ENCODE data around the gene CTRL.
"Not testable (repeated sequence)": the region's sequence is repeated elsewhere in the genome, so short reads cannot be mapped to it uniquely, and the experiment has no call there.

Gene CTRL

DNA sequence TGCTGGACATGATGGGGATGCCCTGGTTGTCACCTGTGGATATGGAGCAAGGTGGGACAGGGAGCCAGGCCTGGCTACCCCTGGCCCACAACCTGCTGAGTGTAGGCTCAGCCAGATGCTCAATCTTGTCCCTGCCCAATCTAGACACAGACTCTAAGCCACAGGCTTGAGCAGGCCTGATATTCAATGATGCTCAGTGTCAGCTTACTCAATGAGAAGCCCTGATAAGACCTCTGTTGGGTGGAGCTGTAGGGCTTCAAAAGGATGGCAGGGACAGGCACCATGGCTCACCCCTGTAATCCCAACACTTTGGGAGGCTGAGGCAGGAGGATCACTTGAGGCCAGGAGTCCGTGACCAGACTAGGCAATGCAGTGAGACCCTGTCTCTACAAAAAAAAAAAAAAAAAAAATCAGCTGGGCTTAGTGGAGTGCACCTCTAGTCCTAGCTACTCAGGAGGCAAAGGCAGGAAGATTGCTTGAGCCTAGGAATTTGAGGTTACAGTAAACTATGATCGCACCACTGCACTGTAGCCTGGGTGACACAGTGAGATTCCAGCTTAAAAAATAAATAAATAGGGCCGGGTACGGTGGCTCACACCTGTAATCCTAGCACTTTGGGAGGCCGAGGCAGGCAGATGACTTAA is 8.9 kb upstream of the CTRL start:
- no peak for DNase-seq

DNA sequence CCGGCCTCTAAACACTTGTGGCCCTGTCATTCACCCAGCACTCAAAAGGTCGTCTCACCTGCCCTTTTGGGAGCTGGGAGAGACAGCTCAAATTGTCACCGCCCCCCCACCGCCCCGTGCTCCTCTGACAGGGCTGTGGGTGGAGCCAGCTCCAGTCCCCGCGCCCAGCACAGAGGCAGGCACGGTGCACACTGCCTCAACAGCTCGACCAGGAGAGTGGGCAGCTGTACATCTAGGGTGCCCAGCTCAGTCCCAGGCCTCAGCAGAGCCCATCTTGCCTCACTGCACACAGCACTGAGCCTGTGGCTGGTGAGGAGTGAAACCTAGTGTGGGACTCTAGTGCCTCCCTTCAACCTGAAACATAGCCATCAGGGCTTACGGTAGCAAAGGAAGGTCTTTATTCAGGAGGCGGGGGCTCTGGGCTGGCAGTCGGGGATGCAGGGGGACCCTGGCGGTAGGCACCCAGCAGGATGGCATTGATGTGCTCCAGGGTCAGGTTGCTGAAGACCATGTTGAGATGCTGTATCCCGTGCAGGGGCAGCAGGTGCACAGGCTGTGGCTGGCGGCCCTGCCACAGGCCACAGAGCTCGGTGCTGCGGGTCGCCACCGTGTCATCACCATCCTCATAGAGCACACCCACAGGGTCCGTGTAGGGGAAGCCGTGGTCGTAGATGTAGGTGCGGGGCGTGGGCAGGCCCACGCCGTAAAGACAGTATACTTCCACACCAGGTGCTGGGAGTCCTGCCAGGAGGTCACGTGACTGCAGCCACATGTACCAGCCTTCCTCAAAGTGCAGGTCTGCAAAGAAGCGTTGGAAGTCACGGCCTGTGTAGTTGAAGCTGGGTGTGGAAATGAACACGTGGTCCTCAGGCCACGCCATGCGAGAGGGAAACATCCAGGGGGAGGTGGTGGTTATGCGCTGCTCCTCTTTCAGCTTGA is 8.1 kb upstream of the CTRL start:
- no peak for DNase-seq

DNA sequence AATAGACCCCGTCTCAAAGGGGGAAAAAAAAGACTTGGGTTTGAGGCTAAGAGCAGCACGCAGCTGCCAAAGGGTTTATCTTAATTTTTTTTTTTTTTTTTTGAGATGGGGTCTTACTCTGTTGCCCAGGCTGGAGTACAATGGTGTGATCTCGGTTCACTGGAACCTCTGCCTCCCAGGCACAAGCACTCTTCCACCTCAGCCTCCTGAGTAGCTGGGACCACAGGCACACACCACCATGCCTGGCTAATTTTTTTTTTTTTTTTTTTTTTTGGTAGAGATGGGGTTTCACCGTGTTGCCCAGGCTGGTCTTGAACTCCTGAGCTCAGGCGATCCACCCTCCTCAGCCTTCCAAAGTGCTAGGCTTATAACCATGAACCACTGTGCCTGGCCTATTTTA is 6.1 kb upstream of the CTRL start:
- not testable (repeated sequence) for DNase-seq

DNA sequence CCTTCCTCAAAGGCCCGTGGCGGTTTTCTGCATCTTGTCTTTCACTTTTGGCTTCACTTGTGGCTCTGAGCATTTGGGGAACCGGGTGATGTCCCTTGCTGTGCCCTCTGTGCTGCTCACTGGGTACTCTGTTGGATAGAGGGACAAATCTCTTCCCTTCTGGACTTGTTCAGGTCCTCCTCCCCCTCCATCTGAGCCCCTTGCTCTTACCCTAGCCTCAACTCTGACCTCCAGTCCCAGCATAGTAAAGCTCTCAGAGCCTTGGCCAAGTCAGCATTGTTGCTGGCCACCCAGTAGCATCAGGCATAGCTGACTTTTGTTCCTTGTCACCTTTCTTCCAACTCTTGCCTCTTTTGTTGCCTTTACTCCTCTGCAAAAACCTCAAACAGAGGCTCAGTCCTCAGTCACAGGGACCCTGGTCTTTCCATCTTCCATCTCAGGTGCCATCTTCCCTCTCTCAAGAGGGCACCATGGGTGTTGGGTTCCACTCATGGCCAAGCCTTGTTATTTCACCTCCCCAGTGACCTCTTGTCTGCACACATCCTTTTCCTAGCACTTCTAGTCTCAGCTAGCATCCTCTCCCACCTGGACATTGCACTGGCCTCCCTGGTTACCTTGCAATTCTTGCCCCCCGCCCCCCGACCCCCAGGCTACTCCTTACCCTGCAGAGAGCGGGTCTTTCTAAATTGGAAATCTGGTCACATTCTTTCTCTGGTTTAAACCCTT is 5.4 kb upstream of the CTRL start:
- no peak for DNase-seq

DNA sequence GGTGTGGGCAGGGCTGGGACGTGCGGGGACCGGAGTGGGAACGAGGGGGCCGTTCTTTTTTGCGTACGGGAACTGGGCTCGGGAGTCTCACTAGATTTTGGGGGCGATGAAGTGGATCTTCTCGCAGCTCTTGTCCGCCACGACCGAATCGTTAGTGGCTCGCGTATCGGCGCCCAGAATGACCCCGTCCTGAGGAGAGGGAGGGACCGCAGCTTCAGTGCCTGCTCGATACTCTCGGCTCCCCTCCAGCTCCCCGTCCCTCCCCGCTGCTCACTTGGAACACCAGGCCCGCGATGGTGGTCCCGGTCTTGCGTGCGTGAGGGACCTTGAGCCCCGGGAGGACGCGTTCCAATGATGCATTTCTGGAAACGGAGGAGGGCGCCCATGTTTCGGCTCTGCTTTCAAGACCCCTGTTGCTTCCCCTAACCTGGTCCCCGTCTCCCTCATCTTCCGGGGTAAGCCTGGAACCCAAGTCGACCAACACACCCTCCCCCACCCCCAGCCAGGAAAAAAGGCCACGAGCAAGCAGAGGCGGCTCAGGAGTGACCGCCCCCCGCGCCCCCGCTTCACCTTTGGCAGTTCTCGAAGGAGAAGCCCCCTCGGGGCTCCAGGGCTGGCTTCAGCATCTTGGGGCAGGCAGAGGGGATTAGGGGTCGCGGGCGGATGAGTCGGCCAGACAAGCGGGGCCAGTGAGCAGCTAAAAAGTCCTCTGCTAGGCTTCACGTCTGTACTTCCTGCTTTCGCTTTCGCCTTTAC is 4.6 kb upstream of the CTRL start, which contains the start of gene PSMB10:
Gene PSMB10, minus strand, starts transcription at position 727 of the 756 bp plus-strand sequence. Its CDS starts 101 bp downstream, at position 626.
- no peak for DNase-seq

DNA sequence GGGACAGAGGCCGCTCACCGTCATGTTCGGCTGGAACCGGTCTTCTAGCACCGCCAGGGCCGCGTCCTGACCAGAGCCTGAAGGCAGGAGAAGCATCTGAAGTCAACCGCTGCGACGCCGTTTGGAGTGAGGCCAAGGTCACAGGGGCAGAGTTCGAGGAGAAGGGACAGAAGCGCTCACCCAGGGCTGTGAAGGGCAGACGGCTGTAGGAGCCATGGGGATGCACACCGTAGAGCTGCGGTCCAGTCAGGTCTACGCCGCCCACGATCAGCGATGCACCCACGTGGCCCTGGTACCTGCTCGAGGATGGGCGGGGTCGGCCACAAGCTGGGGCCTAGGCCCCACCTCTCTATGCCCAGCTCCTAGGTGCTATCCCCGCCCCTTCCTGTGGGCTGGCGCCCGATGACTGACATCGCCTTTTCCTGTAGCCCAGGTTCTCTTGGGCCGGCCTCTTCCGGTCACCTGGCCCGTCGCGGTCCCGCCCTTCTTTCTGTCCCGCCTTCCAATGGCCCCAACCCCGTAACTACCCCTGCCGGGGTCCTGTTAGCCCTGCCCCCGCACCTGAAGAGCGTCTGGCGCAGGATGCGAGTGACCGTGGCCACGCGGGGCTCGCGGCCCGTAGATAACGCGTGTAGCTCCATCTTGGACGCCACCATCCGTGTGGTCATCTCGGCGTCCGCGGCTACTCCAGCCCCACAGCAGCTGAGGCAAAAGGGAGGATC is 3.9 kb upstream of the CTRL start:
- DNase-seq, result peak; percentile 100

DNA sequence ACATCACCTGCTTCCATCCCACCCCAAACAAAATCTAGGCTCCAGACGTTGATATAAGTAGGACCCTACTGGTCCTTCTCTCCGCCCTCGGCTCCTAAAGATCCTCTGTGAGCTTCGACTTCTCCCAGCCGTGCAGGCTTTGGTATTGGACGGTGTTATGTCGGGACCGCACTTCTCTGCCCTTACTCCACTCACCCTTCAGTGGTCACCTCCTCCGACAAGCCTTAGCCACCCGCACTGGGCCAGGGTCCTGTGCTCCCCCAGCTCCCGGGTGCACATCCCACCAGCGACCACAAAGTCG is 3.4 kb upstream of the CTRL start:
- DNase-seq, result no peak

DNA sequence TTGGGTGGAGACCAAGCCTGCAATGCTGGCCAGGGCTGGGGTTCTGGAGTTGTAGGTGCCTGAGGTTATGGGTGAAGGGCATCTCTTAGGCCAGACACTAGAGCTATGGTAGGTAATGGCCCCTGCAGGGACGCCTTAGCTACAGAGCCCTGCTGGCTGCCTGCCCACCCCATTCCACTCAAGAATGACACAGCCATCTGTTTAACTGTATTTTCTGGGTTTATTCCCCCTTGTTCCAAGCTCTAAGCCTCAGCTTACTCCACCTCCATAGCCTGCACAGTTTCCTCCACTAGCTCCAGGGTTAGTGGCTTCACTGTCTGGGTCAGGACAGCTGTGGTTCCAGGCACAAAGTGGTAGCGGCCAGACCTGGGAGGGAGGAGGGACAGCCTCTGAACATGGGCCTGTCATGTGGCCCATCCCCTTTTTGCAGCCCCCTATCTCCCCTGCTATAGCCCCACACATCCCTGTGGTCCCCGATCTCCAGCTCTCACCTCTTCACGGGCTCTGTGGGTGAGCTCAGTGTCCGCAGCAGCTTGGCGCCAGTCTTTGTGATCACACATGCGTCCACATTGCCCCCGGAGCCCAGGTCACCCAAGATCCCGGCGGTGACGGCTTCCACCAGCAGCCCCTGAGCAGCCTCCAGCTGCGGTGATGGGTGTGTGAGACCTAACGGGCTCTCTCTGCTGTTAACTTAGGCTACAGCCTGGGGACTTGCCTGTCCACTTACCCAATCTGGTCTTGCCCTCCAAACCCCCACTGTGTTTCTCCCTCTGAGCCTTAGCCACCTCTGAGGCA is 2.8 kb upstream of the CTRL start:
- DNase-seq, result no peak

DNA sequence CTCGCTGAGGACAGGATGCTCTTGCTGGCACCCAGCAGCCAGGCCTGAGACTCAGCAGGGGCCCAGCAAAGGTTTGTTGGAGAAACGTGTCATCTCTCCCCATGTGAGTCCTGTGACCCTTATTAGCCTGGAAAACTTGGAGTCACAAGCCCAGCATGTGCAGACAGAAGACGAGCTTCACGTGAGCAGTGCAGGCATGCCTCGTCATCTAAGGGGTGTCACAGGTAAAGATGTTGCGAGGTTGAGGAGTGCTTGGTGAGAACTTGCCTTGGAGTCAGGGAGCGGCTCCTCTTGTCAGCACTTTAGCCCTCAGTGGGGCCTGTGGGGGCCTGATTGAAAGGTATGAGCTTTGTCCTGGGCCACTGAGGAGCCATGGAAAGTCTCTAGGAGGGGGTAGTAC is 2.1 kb upstream of the CTRL start:
- DNase-seq, result no peak

DNA sequence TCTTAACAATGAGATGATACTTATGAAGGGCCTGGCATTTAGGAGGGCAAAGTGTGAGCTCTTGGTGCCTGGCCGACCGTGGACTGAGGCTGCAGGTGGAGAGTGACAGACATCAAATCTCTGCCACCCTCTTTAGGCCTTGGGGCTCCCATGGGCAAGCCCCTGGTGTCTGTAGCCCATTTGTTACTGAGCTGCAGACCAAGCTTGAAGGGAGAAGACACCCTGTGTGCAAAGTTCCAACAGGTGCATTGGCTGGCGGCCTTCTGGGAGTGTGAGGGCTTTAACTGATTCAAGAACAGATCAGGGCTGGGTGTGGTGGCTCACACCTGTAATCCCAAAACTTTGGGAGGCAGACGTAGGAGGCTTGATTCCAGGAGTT is 789 bp upstream of the CTRL start:
- no peak for DNase-seq

DNA sequence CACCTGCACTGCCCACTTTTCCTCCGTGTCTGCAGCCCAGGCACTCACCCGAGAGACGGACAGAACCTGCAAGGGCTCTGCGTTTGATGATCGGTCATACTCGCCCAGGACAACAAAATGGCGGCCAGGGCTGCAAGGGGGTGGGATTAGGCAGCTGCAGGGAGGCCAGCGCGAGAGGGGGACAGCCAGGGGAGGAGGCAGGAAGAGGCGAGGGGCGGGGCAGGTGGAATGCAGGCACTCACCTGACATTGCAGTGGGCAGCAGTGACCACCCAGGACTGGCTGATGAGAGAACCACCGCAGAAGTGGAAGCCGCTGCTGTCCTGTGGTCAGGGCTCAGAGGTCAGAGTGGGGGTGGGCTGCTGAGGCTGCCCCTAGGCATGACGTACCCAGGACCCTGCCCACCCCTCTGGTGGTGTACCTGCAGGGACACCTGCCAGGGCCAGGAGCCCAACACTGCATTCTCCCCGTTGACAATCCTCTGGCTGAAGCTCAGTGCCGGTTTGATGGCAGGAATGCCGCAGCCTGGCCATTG is 917 bp downstream of the CTRL start:
- no peak for DNase-seq

DNA sequence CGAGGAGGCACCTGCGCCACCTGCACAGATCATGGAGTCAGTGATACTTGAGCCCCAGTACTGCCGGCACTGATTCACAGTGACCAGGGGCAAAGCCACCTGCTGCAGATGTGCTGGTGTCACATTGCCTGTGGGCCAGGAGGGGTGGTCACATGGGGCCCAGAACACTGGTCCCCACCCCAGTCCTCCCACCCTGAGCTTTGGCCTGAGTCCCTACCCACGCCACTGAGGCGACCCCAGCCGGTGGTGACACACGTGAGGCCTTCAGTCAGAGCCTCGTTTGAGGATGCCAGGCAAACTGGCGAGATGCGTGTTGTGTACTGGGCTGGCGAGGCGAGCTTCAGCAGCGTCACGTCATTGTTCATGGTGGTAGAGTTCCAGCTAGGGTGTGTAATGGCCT is 1.5 kb downstream of the CTRL start:
- no peak for DNase-seq

DNA sequence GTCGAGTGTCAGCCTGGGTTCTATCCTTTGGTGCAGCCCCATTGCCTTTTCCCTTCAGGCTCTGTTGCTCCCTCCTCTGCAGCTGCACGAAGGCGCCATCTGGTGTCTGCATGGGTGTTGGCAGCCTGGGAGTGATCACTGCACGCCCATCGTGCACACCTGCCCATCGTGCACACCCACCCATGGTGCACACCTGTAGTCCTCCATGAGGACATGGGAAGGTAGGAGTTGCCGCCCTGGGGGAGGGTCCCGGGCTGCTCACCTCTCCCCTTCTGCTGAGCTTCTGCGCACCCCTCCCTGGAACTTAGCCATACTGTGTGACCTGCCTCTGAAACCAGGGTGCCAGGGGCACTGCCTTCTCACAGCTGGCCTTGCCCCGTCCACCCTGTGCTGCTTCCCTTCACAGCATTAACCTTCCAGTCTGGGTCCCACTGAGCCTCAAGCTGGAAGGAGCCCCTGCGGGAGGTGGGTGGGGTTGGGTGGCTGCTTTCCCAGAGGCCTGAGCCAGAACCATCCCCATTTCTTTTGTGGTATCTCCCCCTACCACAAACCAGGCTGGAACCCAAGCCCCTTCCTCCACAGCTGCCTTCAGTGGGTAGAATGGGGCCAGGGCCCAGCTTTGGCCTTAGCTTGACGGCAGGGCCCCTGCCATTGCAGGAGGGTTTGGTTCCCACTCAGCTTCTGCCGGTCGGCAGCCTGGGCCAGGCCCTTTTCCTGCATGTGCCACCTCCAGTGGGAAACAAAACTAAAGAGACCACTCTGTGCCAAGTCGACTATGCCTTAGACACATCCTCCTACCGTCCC is 2.9 kb downstream of the CTRL start:
- peak; percentile 95 for DNase-seq

DNA sequence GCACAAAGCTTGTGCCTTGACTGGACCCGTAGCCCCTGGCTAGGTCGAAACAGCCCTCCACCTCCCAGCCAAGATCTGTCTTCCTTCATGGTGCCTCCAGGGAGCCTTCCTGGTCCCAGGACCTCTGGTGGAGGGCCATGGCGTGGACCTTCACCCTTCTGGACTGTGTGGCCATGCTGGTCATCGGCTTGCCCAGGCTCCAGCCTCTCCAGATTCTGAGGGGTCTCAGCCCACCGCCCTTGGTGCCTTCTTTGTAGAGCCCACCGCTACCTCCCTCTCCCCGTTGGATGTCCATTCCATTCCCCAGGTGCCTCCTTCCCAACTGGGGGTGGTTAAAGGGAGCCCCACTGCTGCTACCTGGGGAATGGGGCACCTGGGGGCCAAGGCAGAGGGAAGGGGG is 3.5 kb downstream of the CTRL start:
- DNase-seq, result no peak

DNA sequence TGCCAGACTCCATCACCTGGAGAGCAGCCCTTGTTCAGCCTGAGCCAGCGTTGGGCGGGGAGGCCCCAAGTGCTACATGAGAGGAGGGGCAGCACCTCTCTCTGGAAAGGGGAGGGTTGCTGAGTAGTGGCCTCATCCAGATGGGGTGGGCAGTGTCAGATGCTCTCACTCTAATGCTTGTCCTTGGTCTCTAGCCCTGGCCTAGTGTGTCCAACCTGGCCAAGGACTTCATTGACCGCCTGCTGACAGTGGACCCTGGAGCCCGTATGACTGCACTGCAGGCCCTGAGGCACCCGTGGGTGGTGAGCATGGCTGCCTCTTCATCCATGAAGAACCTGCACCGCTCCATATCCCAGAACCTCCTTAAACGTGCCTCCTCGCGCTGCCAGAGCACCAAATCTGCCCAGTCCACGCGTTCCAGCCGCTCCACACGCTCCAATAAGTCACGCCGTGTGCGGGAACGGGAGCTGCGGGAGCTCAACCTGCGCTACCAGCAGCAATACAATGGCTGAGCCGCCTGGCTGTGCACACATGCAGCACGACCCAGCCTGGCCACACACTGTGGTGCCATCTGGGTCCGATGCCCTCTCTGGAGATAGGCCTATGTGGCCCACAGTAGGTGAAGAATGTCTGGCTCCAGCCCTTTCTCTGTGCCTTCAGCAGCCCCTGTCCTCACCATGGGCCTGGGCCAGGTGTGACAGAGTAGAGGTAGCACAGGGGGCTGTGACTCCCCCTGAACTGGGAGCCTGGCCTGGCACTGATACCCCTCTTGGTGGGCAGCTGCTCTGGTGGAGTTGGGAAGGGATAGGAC is 4.3 kb downstream of the CTRL start:
- DNase-seq, result no peak

DNA sequence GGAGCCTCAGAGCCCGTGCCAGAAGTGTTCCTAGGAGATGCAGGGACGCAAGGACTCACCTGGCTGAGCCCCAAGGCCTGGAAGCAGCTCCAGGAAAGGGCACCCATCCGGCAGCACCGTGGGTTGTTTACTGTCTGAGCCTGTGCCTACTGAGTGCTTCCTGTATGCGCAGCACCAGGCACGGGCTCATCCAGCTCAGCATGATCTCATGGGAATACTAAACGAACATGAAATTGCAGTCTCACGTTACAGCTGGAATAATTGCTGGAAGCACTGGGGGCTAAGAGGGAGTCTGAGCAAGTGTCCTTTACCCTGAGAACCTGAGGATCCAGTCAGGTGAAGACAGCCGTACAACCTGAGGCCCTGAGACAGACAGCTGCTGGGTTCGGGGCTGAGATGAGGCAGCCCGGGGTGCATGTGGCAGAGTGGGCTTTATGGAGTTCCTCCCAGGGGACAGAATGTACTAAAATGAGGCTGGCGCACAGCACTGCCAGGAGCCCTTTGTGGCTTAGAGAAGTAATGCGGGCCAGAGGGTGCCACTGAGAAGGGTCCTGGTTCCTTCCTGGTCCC is 5.4 kb downstream of the CTRL start:
- no peak for DNase-seq

DNA sequence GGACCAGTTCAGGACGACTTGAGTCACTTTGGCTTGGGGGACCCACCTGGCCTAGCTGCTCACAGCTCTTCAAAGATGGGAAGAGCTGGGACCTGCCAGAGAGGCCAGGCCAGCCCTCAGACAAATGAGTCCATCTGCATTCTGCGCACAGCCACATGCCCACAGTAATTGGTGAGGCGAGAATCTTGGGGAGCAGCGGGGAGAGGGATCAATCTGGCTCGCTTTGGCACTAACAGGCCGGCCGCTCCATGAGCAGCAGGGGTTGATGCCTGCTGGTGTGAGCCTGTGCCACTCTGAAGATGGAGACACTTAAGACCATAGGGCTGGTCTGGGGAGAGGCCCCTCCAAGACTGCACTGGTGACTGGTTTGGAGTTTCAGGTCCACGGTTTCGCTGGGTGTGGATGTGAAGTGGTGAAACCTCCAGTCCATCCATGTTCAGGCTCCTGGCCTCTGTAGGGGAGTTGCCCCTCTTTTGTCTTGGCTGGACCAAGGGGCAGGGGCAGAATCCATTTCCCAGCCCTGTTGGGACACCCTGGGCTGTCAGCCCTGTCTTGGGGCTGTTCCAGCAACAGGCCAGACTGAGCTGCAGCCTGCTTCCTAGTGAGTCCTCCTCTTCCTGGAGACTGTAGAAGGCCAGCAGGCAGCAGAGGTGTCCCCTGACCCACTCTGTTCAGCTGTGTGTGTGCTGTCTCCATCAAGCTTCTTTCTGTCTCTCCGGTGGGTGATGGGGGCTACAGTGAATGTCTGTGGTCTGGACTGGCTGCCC is 7.3 kb downstream of the CTRL start:
- no peak for DNase-seq

DNA sequence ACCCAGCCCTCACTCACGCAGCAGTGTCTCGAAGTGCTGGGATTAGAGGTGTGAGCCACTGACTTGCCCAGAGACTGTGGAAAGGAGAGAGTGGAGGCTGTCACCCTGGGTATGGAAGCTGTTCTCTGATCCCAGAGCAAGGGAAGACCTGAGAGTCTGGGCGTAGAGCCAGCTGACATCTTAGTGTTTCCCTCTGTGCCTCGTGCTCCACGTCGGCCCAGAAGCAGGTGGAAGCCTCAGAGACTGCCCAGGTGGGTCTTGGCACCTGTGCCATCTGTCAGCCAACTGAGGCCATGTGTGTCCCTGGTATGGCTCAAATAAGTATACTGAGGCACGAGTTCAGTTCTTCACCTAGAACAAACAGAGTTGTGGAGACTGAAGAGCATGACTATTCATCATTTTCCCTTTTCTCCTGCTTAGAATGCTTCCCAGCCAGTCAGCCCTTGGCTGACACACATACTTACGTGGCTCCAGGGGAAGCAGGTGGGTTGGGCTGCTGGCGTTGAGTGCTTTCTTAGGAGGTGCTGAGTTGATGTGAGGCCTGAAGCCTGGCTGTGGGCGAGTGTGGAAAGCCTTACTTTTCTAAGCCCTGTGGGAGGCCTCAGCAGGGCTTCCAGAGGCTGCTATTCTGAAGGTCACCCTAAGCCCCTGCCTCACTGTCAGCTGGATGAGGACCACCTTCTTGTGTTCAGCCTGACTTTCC is 8.1 kb downstream of the CTRL start:
- no peak for DNase-seq

Data from 8988T (cell line).